HepG2 (cell line): ENCODE results near the gene PTPRM. TPM values are rescaled to one million over a fixed set of nuclear protein-coding genes. Genes with fewer than 3 reads are reported as not detected.

Source experiments
- ATM ChIP-seq: fragments of 450-650 bp; IDR thresholded peaks from 2 replicates; pipeline ENCODE4 v1.7.1; 2017; ENCODE audit warnings: mild to moderate bottlenecking, borderline replicate concordance
- CREB1 ChIP-seq, 2 experiments: fragments of 450-650 bp in 1 of 2; IDR thresholded peaks; 2 replicates each; pipeline ENCODE4 v1.6.1; 2016 to 2017; ENCODE audit warnings: control low read depth in 1 of 2, mild to moderate bottlenecking in 1 of 2, missing compliant biosample characterization in 1 of 2, missing genetic modification characterization in 1 of 2
- HDAC2 ChIP-seq: sonication (generic); formaldehyde crosslinking; IDR thresholded peaks from 2 replicates; pipeline ENCODE4 v1.4.0; 2020; ENCODE audit warnings: missing genetic modification reagents
- KLF16 ChIP-seq, 2 experiments: sonication (generic) in 1 of 2; formaldehyde crosslinking in 1 of 2; IDR thresholded peaks; 2 replicates each; pipeline versions ENCODE4 v1.6.1 to v1.8.0; 2016 to 2023; ENCODE audit warnings: missing genetic modification reagents in 2 of 2, missing compliant biosample characterization in 1 of 2
- KMT2B ChIP-seq: IDR thresholded peaks from 2 replicates; pipeline ENCODE4 v1.6.1; 2016; ENCODE audit warnings: missing genetic modification reagents, missing compliant biosample characterization
- MTA1 ChIP-seq: sonication (generic); formaldehyde crosslinking; IDR thresholded peaks from 2 replicates; pipeline ENCODE4 v1.4.0; 2020; ENCODE audit warnings: missing genetic modification reagents, mild to moderate bottlenecking, borderline replicate concordance
- MXD4 ChIP-seq: IDR thresholded peaks from 2 replicates; pipeline ENCODE4 v1.6.1; 2016; ENCODE audit warnings: mild to moderate bottlenecking, missing biosample characterization, missing genetic modification reagents
- PRMT3 ChIP-seq: sonication (generic); formaldehyde crosslinking; IDR thresholded peaks from 2 replicates; pipeline ENCODE4 v1.8.1; 2022; ENCODE audit warnings: low read depth, mild to moderate bottlenecking, moderate library complexity, missing genetic modification reagents, borderline replicate concordance
- REPIN1 ChIP-seq: sonication (generic); formaldehyde crosslinking; IDR thresholded peaks from 2 replicates; pipeline ENCODE4 v1.8.0; 2022; ENCODE audit warnings: missing genetic modification reagents, low read depth, mild to moderate bottlenecking, borderline replicate concordance
- RFXANK ChIP-seq: IDR thresholded peaks from 2 replicates; pipeline ENCODE4 v1.6.1; 2016
- SAP130 ChIP-seq: IDR thresholded peaks from 2 replicates; pipeline ENCODE4 v1.6.1; 2016; ENCODE audit warnings: low read depth
- SETDB1 ChIP-seq: sonication (generic); formaldehyde crosslinking; IDR thresholded peaks from 2 replicates; pipeline ENCODE4 v1.5.1; 2020; ENCODE audit warnings: missing genetic modification reagents, mild to moderate bottlenecking, borderline replicate concordance
- SYNCRIP ChIP-seq: fragments of 200-400 bp; formaldehyde crosslinking; IDR thresholded peaks from 2 replicates; pipeline ENCODE4 v1.6.1; 2018; ENCODE audit warnings: mild to moderate bottlenecking, low read depth, low read length; ENCODE audit not compliant: insufficient read depth
- XBP1 ChIP-seq: sonication (generic); formaldehyde crosslinking; IDR thresholded peaks from 2 replicates; pipeline ENCODE4 v1.5.0; 2020; ENCODE audit warnings: missing genetic modification reagents
- ZNF343 ChIP-seq: sonication (generic); formaldehyde crosslinking; IDR thresholded peaks from 2 replicates; pipeline ENCODE4 v1.4.0; 2020; ENCODE audit warnings: mild to moderate bottlenecking, missing genetic modification reagents
- ZNF589 ChIP-seq: sonication (generic); formaldehyde crosslinking; conservative IDR thresholded peaks from 2 replicates; pipeline ENCODE4 v1.8.0; 2022; ENCODE audit warnings: mild to moderate bottlenecking, moderate library complexity, missing genetic modification reagents
- ZNF747 ChIP-seq: sonication (generic); formaldehyde crosslinking; IDR thresholded peaks from 2 replicates; pipeline ENCODE4 v1.8.1; 2023; ENCODE audit warnings: missing genetic modification reagents, mild to moderate bottlenecking, borderline replicate concordance
- polyA plus RNA-seq, 8 experiments: library from polyadenylated mRNA; depleted of rRNA in 3 of 8; stranded (reverse) in 7 of 8; unstranded in 1 of 8; fragments of >200 nt; fragmentation: Illumina TruSeq in 4 of 8; extraction: Trizol in 4 of 8; gene quantifications; 2 replicates each; pipeline versions ENCODE4 v1.2.1 to v1.2.3, GENCODE V29; 2011 to 2016; ENCODE audit warnings: low read depth in 4 of 8, missing spikeins in 1 of 8, mixed read lengths in 1 of 8; ENCODE audit not compliant: insufficient read depth in 1 of 8
- total RNA-seq, 5 experiments: library from RNA; depleted of rRNA; stranded (reverse); fragments of >200 nt; fragmentation: Illumina TruSeq; extraction: Trizol; gene quantifications; 2 replicates each; pipeline ENCODE4 v1.2.3, GENCODE V29; 2016; ENCODE audit warnings: low read depth in 1 of 5
- TF ChIP-seq, protein P1 (sequence below): sonication (generic); formaldehyde crosslinking; conservative IDR thresholded peaks from 2 replicates; pipeline ENCODE4 v1.4.0; 2020; ENCODE audit warnings: missing genetic modification reagents
- TF ChIP-seq, protein P2 (sequence below), 2 experiments: sonication (generic) in 1 of 2; formaldehyde crosslinking in 1 of 2; IDR thresholded peaks; 2 replicates each; pipeline versions ENCODE4 v1.4.0 to v1.6.1; 2016 to 2020; ENCODE audit warnings: borderline replicate concordance in 1 of 2, low read depth in 1 of 2, mild to moderate bottlenecking in 1 of 2, missing genetic modification reagents in 1 of 2
- TF ChIP-seq, protein P3 (sequence below): sonication (generic); formaldehyde crosslinking; IDR thresholded peaks from 2 replicates; pipeline ENCODE4 v1.4.0; 2020; ENCODE audit warnings: mild to moderate bottlenecking, missing genetic modification reagents, borderline replicate concordance
- TF ChIP-seq, protein P4 (sequence below): IDR thresholded peaks from 2 replicates; pipeline ENCODE4 v1.6.1; 2018; ENCODE audit warnings: missing genetic modification reagents

PTPRM gene
- total and polyA plus RNA-seq, 2 of the 13 experiments (the other 11 are each of a cell fraction or from before 2014, with no cell fraction given) = 12.6 to 108 TPM

DNA sequence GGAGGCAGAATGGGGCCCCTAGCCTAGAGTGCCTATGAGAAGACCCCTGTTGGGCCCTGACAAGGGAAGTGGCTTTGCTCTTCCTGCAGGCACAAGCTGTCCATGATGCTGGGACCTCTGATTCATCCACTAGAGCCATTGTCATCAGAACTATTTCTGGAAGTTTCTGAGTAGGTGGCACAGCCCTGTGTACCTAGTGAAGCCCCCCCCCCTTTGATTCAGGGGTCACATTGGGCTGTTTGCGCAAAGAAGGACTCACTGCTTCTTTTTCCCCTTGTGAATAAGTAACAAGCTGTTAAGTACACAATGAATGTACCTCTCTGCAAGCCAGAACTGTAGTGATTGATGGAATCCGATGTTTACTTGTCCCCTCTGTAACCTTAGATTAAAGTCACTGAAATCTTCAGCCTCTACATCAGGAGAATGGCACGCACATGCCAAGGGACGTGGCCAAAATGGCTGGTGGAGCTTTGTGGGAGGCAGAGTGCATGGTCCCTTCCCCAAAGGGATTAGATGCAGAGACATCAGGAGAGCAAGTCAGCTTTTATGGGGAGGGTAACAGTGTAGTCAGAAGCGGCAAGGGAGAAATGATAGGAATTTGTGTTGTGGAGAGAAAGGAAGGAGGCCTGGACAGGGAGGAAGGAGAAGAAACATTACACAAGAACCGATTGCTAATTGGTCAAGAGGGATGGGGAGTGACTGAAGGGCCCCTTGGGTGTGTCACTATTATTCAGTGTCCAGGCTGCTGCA lies 774.5 kb downstream of the PTPRM start (continued):
- TF ChIP-seq KMT2B (CRISPR knock-in tag) (no peak), ZNF747 (CRISPR knock-in tag) (no peak), MXD4 (CRISPR knock-in tag) (no peak), MTA1 (CRISPR knock-in tag) (no peak), RFXANK (CRISPR knock-in tag) (no peak), SYNCRIP (no peak), ZNF343 (CRISPR knock-in tag) (peak; percentile 53; the same call in 1 of the 2 replicates), SETDB1 (CRISPR knock-in tag) (no peak), XBP1 (no peak), HDAC2 (CRISPR knock-in tag) (peak; percentile 81), CREB1 (IDR thresholded peaks at IDR 0.05) (no peak), CREB1 (CRISPR knock-in tag; IDR thresholded peaks at IDR 0.05) (no peak; the same call in 1 of the 2 replicates), SAP130 (CRISPR knock-in tag) (peak; percentile 73), REPIN1 (CRISPR knock-in tag) (0 out of 2 replicates have a peak, but pooled peaks have one; percentile 60), ATM (no peak), ZNF589 (CRISPR knock-in tag) (0 out of 2 replicates have a peak, but pooled peaks have one; percentile 68), PRMT3 (CRISPR knock-in tag) (no peak), KLF16 (CRISPR knock-in tag; IDR thresholded peaks at IDR 0.05) (no peak)
- TF ChIP-seq, protein P1, sequence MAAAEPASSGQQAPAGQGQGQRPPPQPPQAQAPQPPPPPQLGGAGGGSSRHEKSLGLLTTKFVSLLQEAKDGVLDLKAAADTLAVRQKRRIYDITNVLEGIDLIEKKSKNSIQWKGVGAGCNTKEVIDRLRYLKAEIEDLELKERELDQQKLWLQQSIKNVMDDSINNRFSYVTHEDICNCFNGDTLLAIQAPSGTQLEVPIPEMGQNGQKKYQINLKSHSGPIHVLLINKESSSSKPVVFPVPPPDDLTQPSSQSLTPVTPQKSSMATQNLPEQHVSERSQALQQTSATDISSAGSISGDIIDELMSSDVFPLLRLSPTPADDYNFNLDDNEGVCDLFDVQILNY (CRISPR knock-in tag) = no peak
- TF ChIP-seq, protein P2, sequence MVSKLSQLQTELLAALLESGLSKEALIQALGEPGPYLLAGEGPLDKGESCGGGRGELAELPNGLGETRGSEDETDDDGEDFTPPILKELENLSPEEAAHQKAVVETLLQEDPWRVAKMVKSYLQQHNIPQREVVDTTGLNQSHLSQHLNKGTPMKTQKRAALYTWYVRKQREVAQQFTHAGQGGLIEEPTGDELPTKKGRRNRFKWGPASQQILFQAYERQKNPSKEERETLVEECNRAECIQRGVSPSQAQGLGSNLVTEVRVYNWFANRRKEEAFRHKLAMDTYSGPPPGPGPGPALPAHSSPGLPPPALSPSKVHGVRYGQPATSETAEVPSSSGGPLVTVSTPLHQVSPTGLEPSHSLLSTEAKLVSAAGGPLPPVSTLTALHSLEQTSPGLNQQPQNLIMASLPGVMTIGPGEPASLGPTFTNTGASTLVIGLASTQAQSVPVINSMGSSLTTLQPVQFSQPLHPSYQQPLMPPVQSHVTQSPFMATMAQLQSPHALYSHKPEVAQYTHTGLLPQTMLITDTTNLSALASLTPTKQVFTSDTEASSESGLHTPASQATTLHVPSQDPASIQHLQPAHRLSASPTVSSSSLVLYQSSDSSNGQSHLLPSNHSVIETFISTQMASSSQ (IDR thresholded peaks at IDR 0.05; ENCODE audit: low read depth) = peak; percentile 76; the same call in 1 of the 2 replicates
- TF ChIP-seq, protein P2 (CRISPR knock-in tag; IDR thresholded peaks at IDR 0.05; ENCODE audit: borderline replicate concordance) = peak; percentile 95
- TF ChIP-seq, protein P3, sequence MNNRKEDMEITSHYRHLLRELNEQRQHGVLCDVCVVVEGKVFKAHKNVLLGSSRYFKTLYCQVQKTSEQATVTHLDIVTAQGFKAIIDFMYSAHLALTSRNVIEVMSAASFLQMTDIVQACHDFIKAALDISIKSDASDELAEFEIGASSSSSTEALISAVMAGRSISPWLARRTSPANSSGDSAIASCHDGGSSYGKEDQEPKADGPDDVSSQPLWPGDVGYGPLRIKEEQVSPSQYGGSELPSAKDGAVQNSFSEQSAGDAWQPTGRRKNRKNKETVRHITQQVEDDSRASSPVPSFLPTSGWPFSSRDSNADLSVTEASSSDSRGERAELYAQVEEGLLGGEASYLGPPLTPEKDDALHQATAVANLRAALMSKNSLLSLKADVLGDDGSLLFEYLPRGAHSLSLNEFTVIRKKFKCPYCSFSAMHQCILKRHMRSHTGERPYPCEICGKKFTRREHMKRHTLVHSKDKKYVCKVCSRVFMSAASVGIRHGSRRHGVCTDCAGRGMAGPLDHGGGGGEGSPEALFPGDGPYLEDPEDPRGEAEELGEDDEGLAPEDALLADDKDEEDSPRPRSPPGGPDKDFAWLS (CRISPR knock-in tag) = no peak
- TF ChIP-seq, protein P4, sequence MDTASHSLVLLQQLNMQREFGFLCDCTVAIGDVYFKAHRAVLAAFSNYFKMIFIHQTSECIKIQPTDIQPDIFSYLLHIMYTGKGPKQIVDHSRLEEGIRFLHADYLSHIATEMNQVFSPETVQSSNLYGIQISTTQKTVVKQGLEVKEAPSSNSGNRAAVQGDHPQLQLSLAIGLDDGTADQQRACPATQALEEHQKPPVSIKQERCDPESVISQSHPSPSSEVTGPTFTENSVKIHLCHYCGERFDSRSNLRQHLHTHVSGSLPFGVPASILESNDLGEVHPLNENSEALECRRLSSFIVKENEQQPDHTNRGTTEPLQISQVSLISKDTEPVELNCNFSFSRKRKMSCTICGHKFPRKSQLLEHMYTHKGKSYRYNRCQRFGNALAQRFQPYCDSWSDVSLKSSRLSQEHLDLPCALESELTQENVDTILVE (CRISPR knock-in tag) = no peak
